ENCODE data around the gene LGMN.

The LGMN gene

GRCh38 chr14:92679246-92679645 lies 69.2 kb downstream of the LGMN start:
- DNase-seq (ENCODE audit: extremely low read depth in 1 of 2, low read depth in 1 of 2), result no peak

- no peak for DNase-seq (ENCODE audit: extremely low read depth in 1 of 2, low read depth in 1 of 2)
Observed at GRCh38 chr14:92678766-92679165, 69.7 kb downstream of the LGMN start.

- DNase-seq (ENCODE audit: extremely low read depth in 1 of 2, low read depth in 1 of 2), result no peak
Observed at GRCh38 chr14:92677955-92678354, 70.5 kb downstream of the LGMN start.

- no peak for DNase-seq (ENCODE audit: extremely low read depth in 1 of 2, low read depth in 1 of 2)
Observed at GRCh38 chr14:92677087-92677668, 71.2 kb downstream of the LGMN start.

- DNase-seq (ENCODE audit: extremely low read depth in 1 of 2, low read depth in 1 of 2), result no peak
Observed at GRCh38 chr14:92676403-92677086, 71.9 kb downstream of the LGMN start.

GRCh38 chr14:92675976-92676375 lies 72.5 kb downstream of the LGMN start:
- no peak for DNase-seq (ENCODE audit: extremely low read depth in 1 of 2, low read depth in 1 of 2)

GRCh38 chr14:92675421-92675820 lies 73.0 kb downstream of the LGMN start:
- DNase-seq (ENCODE audit: extremely low read depth in 1 of 2, low read depth in 1 of 2), result no peak

GRCh38 chr14:92673601-92674150 lies 74.8 kb downstream of the LGMN start:
- no peak for DNase-seq (ENCODE audit: extremely low read depth in 1 of 2, low read depth in 1 of 2)

- DNase-seq (ENCODE audit: extremely low read depth in 1 of 2, low read depth in 1 of 2), result no peak
Observed at GRCh38 chr14:92670643-92671366, 77.6 kb downstream of the LGMN start.

- DNase-seq (ENCODE audit: extremely low read depth in 1 of 2, low read depth in 1 of 2), result no peak
Observed at GRCh38 chr14:92670160-92670559, 78.3 kb downstream of the LGMN start.

GRCh38 chr14:92668276-92668973 lies 80.0 kb downstream of the LGMN start:
- no peak for DNase-seq (ENCODE audit: extremely low read depth in 1 of 2, low read depth in 1 of 2)

GRCh38 chr14:92666251-92666650 lies 82.2 kb downstream of the LGMN start:
- DNase-seq (ENCODE audit: extremely low read depth in 1 of 2, low read depth in 1 of 2), result no peak

GRCh38 chr14:92665661-92666110 lies 82.7 kb downstream of the LGMN start:
- no peak for DNase-seq (ENCODE audit: extremely low read depth in 1 of 2, low read depth in 1 of 2)

GRCh38 chr14:92663049-92663448 lies 85.4 kb downstream of the LGMN start:
- no peak for DNase-seq (ENCODE audit: extremely low read depth in 1 of 2, low read depth in 1 of 2)

GRCh38 chr14:92660571-92660970 lies 87.9 kb downstream of the LGMN start:
- DNase-seq (ENCODE audit: extremely low read depth in 1 of 2, low read depth in 1 of 2), result no peak

GRCh38 chr14:92659765-92660561 lies 88.5 kb downstream of the LGMN start:
- no peak for DNase-seq (ENCODE audit: extremely low read depth in 1 of 2, low read depth in 1 of 2)

- no peak for DNase-seq (ENCODE audit: extremely low read depth in 1 of 2, low read depth in 1 of 2)
Observed at GRCh38 chr14:92658684-92659083, 89.7 kb downstream of the LGMN start.

GRCh38 chr14:92658160-92658559 lies 90.3 kb downstream of the LGMN start:
- DNase-seq (ENCODE audit: extremely low read depth in 1 of 2, low read depth in 1 of 2), result no peak

GRCh38 chr14:92657457-92658142 lies 90.8 kb downstream of the LGMN start:
- DNase-seq (ENCODE audit: extremely low read depth in 1 of 2, low read depth in 1 of 2), result no peak

All from activated CD8-positive, alpha-beta memory T cell treated with anti-CD3 and anti-CD28 coated beads for 1 hour (primary cell).